ENCODE measurements around the gene ATP7B.
"Not testable (repeated sequence)": the region's sequence is repeated elsewhere in the genome, so short reads cannot be mapped to it uniquely, and the experiment has no call there.

The ATP7B gene

GRCh38 chr13:52010890-52011631 is at the start of gene ATP7B:
ATP7B (minus strand) TSS chr13:52011450; CDS start chr13:52011337, 113 bp downstream.
- DNase-seq = peak; percentile 28 to 77

DNA sequence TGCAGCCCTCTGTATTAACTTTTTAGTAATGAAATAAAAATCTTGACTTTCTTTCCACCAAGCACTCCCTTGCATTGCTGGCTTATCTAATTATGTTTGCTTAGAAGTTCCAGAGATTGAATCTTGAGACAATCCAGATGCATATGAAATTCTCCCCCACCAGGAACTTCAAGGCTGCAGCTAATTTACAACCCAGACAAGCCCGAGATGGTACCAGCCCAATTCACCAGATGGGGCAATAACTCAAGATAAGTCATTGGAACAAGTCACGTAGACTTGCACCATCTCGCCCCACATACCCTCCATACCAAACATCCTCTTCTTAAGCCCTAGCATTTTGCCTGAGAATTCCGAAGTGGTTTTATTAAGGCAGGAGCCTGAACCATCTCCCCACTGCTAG is 42.2 kb upstream of the ATP7B start:
- DNase-seq = no peak

- no peak for DNase-seq
Measured at GRCh38 chr13:52051400-52051799, 40.1 kb upstream of the ATP7B start.

- DNase-seq = no peak
Measured at GRCh38 chr13:52048516-52048915, 37.3 kb upstream of the ATP7B start.

DNA sequence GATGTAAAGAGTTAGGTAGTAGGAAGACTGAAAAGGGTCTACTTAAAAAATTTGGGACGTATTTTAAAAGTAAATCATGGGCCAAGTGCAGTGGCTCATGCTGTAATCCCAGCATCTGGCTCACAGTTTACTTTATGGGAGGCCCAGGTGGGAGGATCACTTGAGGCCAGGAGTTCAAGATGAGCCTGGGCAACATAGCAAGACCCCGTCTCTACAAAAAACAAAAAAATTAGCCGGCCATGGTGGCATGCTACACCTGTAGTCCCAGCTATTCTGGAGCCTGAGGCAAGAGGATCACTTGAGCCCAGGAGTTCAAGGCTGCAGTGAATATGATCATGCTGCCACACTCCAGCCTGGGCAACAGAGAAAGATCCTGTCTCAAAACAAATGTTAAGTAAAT is 36.2 kb upstream of the ATP7B start:
- DNase-seq = no peak

DNA sequence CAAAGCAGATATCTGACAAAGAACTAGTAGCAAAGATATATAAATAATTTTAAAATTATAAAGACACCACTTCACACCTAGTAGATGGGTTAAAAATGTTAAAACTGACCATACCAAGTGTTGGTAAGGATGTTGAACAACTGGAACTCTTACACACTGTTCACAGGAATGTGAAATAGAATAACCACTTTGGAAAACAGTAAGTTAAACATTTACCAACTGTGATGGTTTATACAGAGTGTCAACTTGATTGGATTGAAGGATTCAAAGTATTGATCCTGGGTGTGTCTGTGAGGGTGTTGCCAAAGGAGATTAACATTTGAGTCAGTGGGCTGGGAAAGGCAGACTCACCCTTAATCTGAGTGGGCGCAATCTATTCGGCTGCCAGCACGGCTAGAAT is 32.4 kb upstream of the ATP7B start:
- DNase-seq = no peak

- no peak for DNase-seq
Measured at GRCh38 chr13:52036037-52036436, 24.8 kb upstream of the ATP7B start.

GRCh38 chr13:52034616-52035226 is 23.5 kb upstream of the ATP7B start:
- no peak for DNase-seq

DNA sequence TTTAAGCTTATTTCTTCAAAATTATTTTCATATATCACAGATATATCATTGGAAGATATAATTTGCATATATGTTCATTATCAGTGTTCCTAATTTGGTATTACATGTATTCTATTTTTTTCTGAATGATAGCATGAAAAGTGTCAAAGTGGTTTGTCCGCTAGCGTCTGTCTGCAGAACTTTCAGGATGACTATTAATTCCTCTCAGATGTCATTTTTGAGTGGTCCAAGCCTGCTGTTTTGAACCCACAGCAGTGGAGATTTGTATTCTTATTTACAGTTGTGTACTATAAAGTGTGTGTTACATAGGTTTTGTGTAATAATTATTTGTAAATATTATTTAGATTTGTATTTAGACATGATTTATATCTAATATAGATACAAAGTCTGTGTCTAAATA is 21.8 kb upstream of the ATP7B start:
- DNase-seq = no peak

- not testable (repeated sequence) for DNase-seq
Measured at GRCh38 chr13:52030401-52030800, 19.2 kb upstream of the ATP7B start.

DNA sequence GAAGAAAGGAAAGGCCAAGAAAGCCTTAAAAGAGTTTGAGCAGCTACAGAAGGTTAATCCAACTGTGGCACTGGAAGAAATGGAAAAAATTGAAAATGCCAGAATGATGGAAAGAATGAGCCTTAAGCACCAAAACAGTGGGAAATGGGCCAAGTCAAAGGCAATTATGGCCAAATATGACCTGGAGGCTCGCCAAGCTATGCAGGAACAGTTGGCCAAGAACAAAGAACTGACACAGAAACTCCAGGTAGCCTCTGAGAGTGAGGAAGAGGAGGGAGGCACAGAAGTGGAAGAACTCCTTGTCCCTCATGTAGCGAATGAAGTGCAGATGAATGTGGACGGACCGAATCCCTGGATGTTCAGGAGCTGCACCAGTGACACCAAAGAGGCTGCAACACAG is 18.3 kb upstream of the ATP7B start:
- DNase-seq = no peak

DNA sequence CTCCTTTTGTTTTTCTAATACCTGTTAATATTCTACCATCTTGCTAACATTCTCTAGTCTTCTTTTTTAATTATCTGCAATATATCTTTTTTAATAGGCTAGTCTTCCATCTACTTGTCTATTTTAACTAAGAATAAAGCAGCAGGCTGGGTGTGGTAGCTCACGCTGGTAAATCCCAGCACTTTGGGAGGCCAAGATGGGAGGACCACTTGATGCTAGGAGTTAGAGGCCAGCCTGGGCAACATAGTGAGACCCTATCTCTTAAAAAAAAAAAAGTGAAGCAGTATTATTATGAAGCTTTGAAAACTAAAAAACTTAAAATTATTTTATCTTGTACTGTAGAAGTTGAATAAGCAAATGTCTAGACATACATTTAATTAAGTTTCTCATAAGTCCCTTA is 16.6 kb upstream of the ATP7B start:
- DNase-seq = no peak

DNA sequence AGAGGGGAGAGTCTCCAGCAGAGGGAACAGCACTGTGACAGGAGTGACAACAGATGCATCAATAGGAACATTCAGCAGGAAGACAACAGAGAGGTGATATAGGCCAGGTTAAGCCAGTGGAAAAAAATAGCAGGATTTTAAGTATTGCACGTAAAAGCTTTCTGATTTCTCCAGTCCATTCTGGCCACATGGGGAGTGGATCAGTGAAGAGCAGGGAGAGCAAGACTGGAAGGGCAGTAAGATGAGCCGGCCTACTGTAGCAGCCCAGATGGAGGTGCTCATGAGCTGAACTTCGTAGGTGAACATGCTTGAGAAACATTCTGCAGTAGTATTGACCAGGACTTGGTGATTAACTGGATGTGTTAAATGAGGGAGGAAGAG is 15.0 kb upstream of the ATP7B start:
- DNase-seq = no peak

- DNase-seq = no peak
Measured at GRCh38 chr13:52025475-52026245, 14.4 kb upstream of the ATP7B start.

- DNase-seq = no peak
Measured at GRCh38 chr13:52024481-52024880, 13.2 kb upstream of the ATP7B start, which contains the start of gene UTP14C. UTP14C (plus strand) TSS chr13:52024691; CDS start chr13:52028805, 4,114 bp downstream.

DNA sequence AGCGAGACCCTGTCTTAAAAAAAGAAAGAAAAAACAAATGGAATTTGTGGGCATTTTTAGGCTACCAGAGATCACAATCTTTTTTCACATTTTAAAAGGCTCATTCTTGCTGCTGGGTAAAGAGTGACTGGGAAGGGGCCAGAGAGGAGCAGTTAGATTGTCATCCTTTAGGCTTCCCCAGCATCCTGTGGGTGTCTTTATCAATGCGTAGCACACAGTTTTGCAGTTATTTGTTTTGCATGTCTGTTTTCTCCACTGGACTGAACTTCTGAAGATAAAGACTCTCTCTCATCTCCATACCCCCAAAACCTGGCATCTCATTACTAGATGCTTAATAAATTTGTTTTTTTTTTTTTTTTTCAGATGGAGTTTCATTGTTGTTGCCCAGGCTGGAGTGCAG is 11.1 kb upstream of the ATP7B start:
- DNase-seq = no peak

DNA sequence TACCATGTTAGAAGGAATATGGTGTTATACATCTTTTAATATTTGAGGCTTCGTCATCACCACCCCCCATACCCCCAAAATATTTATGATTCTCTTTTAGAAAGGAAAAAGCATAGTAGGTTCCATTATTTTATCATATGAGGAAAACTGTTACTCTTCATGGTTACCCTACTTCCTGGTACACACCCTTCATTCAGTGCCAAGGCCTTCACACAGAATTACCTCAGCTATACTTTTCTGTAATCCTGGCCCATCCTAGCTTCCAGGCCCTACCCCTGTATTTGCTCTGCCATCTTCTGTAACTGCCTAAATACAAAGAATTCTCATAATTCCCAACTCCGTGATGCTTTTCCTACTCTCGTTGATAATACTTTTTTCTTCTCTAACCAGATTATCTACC is 8.9 kb upstream of the ATP7B start:
- DNase-seq = no peak

- no peak for DNase-seq
Measured at GRCh38 chr13:52016296-52016695, 5.0 kb upstream of the ATP7B start.

DNA sequence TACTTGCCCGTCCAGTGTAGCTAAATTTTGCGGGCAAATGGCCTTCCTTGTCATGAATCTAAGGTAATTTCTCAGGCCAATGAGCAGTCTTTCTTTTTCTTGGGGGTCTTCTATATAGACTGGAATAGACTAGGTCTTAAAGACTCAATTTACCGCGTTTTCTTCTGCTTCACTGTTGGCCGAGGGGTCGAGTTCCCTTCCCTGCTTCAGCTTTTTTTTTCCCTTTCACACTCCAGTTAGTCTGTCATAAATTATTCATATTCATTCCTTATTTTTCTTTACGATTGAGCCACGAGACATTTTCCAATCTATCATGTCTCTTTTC is 1.2 kb upstream of the ATP7B start:
- no peak for DNase-seq

DNA sequence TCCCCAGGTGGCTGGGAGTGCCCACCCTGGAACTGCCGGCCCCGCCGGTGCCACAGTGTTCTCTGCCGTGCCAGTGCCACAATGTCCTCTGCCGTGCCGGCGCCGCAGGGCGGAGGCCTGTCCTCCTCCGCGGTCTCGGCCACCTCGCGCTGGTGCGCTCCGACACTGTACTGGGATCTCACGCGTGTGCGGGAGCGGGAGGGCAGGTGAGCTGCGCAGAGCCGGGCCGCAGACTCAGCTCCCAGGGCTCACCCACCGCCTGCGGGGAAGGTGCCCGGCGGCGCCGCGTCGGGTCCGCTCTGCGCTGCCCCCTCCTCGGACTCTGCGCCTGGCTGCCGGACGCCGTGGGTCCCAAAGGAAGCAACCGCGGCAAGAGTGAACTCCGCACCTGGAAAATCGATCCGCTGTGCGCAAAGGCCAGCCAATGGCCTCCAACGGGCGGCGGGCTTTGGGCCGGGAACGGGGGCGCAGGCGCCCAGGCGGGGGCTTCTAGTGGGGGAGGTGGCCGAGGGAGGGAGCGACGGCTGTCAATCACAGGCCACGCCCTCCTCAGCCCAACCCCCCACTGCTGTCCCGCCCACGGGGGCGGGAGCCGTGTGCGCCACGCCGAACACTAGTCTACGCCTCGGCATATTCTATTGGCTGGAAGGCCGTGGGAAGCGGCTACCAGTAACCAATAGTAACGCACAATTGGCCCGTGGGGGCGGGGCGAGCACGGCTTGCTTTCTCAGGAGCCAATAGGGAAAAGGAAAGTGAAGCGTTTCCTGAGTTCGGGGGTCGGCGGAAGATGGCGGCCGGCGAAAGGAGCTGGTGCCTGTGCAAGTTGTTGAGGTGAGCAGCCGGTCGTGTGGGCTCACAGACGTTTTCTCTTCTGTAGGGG is 622 bp upstream of the ATP7B start, which contains the start of gene ALG11:
TSS of gene ALG11 (plus strand) at position 767 of the 880 bp plus-strand sequence. CDS start at position 788, 21 bp downstream.
- DNase-seq = peak; percentile 98 to 100

DNA sequence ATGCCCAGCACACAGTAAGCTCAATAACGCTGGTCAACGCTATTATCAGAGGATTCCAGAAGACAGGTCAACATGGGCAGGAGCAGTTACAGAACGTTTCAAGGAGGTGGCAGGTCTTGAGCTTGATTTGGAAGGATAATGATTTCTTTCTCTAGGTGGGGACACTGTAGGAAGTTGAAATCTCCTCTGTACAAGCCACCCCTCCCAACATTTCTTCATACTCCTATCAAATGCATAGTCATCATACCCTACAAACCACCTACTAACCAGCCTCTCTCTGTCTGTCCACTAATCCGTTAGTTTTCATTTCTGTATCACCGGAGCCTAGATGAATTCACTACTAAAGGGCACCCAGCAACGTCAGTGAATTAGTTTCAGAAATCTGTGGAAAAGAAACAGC is 1.3 kb downstream of the ATP7B start:
- no peak for DNase-seq

GRCh38 chr13:52006523-52007245 is 4.6 kb downstream of the ATP7B start:
- DNase-seq = no peak
